Astrocyte of the hippocampus (primary cell): Measurements from ENCODE around the gene SPEM2.
A peak's percentile ranks its signal among the peaks of the same experiment; 100 is the strongest.
"Not testable (repeated sequence)": the region's sequence is repeated elsewhere in the genome, so short reads cannot be mapped to it uniquely, and the experiment has no call there.

Source experiments
- DNase-seq: peaks from one replicate; pipeline ENCODE4 v3.0.0; 2011; ENCODE audit warnings: low read depth, low spot score

SPEM2 gene

GRCh38 chr17:7471729-7472128, 46.3 kb downstream of the SPEM2 start:
- no peak for DNase-seq

GRCh38 chr17:7474767-7475166, 49.4 kb downstream of the SPEM2 start:
- not testable (repeated sequence) for DNase-seq

- DNase-seq = no peak
Observed at GRCh38 chr17:7475764-7476422, 50.5 kb downstream of the SPEM2 start.

GRCh38 chr17:7476494-7476893, 51.1 kb downstream of the SPEM2 start:
- peak; percentile 63 for DNase-seq

- DNase-seq = no peak
Observed at GRCh38 chr17:7476951-7477350, 51.5 kb downstream of the SPEM2 start.
